RKO (cell line): ENCODE measurements around the gene HLA-DMA.
"Not testable (repeated sequence)": the region's sequence is repeated elsewhere in the genome, so short reads cannot be mapped to it uniquely, and the experiment has no call there.

ENCODE experiments used
- DNase-seq: peaks from one replicate; pipeline ENCODE4 v3.0.0-alpha.2; 2016; ENCODE audit warnings: low spot score

HLA-DMA gene

GRCh38 chr6:32954986-32955802, 2.3 kb upstream of the HLA-DMA start:
- no peak for DNase-seq

- DNase-seq: no peak
Measured at GRCh38 chr6:32954267-32954666, 1.4 kb upstream of the HLA-DMA start.

GRCh38 chr6:32953775-32954174, 878 bp upstream of the HLA-DMA start:
- no peak for DNase-seq

- DNase-seq: no peak
Measured at GRCh38 chr6:32950449-32950848, 2.4 kb downstream of the HLA-DMA start.

- DNase-seq: no peak
Measured at GRCh38 chr6:32950010-32950409, 2.9 kb downstream of the HLA-DMA start.

GRCh38 chr6:32949113-32949512, 3.8 kb downstream of the HLA-DMA start:
- no peak for DNase-seq

- DNase-seq: peak; percentile 46
Measured at GRCh38 chr6:32947552-32948465, 5.1 kb downstream of the HLA-DMA start.

- DNase-seq: no peak
Measured at GRCh38 chr6:32946893-32947292, 6.0 kb downstream of the HLA-DMA start.

GRCh38 chr6:32945953-32946352, 6.9 kb downstream of the HLA-DMA start:
- no peak for DNase-seq

GRCh38 chr6:32945108-32945760, 7.7 kb downstream of the HLA-DMA start:
- no peak for DNase-seq

GRCh38 chr6:32943864-32944649, 8.8 kb downstream of the HLA-DMA start:
- no peak for DNase-seq

- not testable (repeated sequence) for DNase-seq
Measured at GRCh38 chr6:32942555-32943123, 10.3 kb downstream of the HLA-DMA start.

- DNase-seq: no peak
Measured at GRCh38 chr6:32941214-32941768, 11.6 kb downstream of the HLA-DMA start.

- peak; percentile 67 for DNase-seq
Measured at GRCh38 chr6:32940656-32941213, 12.2 kb downstream of the HLA-DMA start, which contains the start of gene HLA-DMB. Gene HLA-DMB (minus strand): TSS chr6:32941028. CDS start chr6:32940807, 221 bp downstream.

- DNase-seq: no peak
Measured at GRCh38 chr6:32938494-32938893, 14.4 kb downstream of the HLA-DMA start.

GRCh38 chr6:32937230-32937633, 15.7 kb downstream of the HLA-DMA start:
- no peak for DNase-seq

GRCh38 chr6:32936239-32937152, 16.4 kb downstream of the HLA-DMA start:
- no peak for DNase-seq

GRCh38 chr6:32935551-32936238, 17.2 kb downstream of the HLA-DMA start:
- no peak for DNase-seq

GRCh38 chr6:32933661-32934085, 19.2 kb downstream of the HLA-DMA start:
- peak; percentile 65 for DNase-seq
